Measurements from ENCODE around the gene RTEL1. TPM values are rescaled to one million over a fixed set of nuclear protein-coding genes. Genes with fewer than 3 reads are reported as not detected.

Gene RTEL1
- total RNA-seq, 1 experiment from 2014 or later, result 43.0 TPM

DNA sequence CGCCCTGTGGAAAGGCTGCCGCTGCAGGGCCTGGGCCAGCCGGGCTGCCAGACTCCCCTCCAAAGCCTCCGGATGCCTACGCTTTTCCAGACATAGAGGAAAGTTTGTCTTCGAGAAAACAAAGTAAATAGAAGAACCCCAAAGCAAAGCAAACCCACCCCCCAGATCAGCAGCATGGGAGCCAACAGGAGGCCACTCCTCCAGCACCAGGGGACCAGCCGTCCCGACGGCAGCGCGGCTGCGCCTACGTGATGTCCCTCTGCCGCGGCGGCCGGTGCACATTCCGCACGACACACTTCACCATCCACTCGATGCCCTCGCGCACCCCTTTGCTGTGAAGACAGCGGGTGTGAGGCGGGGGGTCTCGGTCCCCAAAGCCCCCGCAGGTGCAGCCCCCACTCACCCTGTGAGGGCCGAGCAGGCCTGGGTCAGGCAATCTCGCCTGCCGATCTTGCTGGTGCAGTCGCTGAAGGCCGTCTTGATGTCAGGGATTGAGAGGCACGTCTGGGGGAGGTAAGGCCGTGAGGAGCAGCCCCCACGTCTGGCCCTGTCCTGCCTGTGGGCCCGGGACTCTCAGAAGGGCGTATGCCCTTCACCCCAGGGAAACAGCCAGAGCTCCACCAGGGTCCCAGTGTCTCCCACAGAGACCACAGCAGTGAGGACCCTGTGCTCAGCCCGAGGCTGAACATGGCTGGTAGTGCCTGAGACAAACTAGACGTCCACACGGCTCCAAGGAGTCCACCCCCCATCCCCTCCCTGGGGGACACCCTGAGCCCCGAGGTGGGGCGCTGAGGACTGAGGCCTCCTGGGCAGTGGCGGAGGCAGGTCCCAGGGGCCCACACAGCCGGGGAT, 42.3 kb downstream of the RTEL1 start:
- no peaks in the 10 kb centered on the region for H3K9me3 ChIP-seq (ENCODE audit: low read length)
- BruUV-seq (replicated peaks), result no TSS peak
- ChIA-PET POLR2A (ENCODE audit: unreplicated experiment) (no interaction called here), CTCF (no interaction called here)
- H4K20me1 ChIP-seq (ENCODE audit: low read length), result no peaks in the 10 kb centered on the region
- ATAC-seq (no peak), DNase-seq (no peak)
- TF ChIP-seq EZH2phosphoT487 (IDR thresholded peaks at IDR 0.05; ENCODE audit: borderline replicate concordance, low read length) (no peak), EZH2 (IDR thresholded peaks at IDR 0.05; ENCODE audit: low read length, unreplicated experiment) (no peak)
- TF ChIP-seq, protein P1, sequence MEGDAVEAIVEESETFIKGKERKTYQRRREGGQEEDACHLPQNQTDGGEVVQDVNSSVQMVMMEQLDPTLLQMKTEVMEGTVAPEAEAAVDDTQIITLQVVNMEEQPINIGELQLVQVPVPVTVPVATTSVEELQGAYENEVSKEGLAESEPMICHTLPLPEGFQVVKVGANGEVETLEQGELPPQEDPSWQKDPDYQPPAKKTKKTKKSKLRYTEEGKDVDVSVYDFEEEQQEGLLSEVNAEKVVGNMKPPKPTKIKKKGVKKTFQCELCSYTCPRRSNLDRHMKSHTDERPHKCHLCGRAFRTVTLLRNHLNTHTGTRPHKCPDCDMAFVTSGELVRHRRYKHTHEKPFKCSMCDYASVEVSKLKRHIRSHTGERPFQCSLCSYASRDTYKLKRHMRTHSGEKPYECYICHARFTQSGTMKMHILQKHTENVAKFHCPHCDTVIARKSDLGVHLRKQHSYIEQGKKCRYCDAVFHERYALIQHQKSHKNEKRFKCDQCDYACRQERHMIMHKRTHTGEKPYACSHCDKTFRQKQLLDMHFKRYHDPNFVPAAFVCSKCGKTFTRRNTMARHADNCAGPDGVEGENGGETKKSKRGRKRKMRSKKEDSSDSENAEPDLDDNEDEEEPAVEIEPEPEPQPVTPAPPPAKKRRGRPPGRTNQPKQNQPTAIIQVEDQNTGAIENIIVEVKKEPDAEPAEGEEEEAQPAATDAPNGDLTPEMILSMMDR (conservative IDR thresholded peaks at IDR 0.05; ENCODE audit: low read depth, low read length), result no peak
- peaks cover 39% of the 10 kb centered on the region for H3K4me1 ChIP-seq (ENCODE audit: insufficient read depth, low read length)
- H3K79me2 ChIP-seq (ENCODE audit: low read length), result peaks cover 16% of the 10 kb centered on the region
- peaks cover 18% of the 10 kb centered on the region for H3K36me3 ChIP-seq (ENCODE audit: low read depth, low read length)
- H3K4me2 ChIP-seq (ENCODE audit: low read length), result no peak overlapping the region
- intact Hi-C loops (cut with micrococcal nuclease), result no loop called here
- no peaks in the 10 kb centered on the region for H3F3A ChIP-seq (ENCODE audit: low read length, unreplicated experiment)
- no peaks in the 10 kb centered on the region for H3K27me3 ChIP-seq (ENCODE audit: low read length)
- 0 out of 2 replicates have a peak overlapping the region, but pooled peaks have one; percentile 79 for H3K9ac ChIP-seq (ENCODE audit: low read length)
- no peaks in the 10 kb centered on the region for H3K9me2 ChIP-seq (replicated peaks; ENCODE audit: low read length)
- no peak overlapping the region for H3K4me3 ChIP-seq (ENCODE audit: low read length)
- no peak overlapping the region for H2AFZ ChIP-seq (ENCODE audit: low read length)
- H3K27ac ChIP-seq (ENCODE audit: low read length), result peak overlapping the region; percentile 95

DNA sequence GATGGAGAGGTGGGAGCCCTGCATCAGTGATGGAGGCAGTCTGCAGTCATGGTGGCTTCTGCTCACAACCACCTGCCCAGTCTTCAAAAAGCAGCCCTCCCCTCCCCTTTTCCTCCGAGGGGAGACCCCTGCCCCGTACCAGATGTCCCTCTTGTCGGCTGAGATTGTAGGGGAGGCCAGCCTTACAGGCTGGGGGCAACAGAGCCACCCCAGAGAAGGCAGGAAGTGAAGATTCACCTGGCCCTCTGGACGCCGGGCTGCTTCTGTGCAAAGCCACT, 42.9 kb downstream of the RTEL1 start:
- H3K4me1 ChIP-seq (ENCODE audit: insufficient read depth, low read length), result peaks cover 41% of the 10 kb centered on the region
- no peak for ATAC-seq

More for the DNA sequence above, 42.9 kb downstream of the RTEL1 start:
- no peak for DNase-seq
- no peaks in the 10 kb centered on the region for H3K9me2 ChIP-seq (replicated peaks; ENCODE audit: low read length)
- no peaks in the 10 kb centered on the region for H4K20me1 ChIP-seq (ENCODE audit: low read length)
- H3K36me3 ChIP-seq (ENCODE audit: low read depth, low read length), result peaks cover 23% of the 10 kb centered on the region
- intact Hi-C loops (cut with micrococcal nuclease), result no loop called here
- H3K9me3 ChIP-seq (ENCODE audit: low read length), result no peaks in the 10 kb centered on the region
- no peaks in the 10 kb centered on the region for H3K27me3 ChIP-seq (ENCODE audit: low read length)
- no peak overlapping the region for H3K4me2 ChIP-seq (ENCODE audit: low read length)
- ChIA-PET POLR2A (ENCODE audit: unreplicated experiment) (no interaction called here), CTCF (no interaction called here)
- TF ChIP-seq EZH2 (IDR thresholded peaks at IDR 0.05; ENCODE audit: low read length, unreplicated experiment), result no peak
- TF ChIP-seq, protein P1 (conservative IDR thresholded peaks at IDR 0.05; ENCODE audit: low read depth, low read length), result no peak
- no peak for TF ChIP-seq EZH2phosphoT487 (IDR thresholded peaks at IDR 0.05; ENCODE audit: borderline replicate concordance, low read length)
- H3F3A ChIP-seq (ENCODE audit: low read length, unreplicated experiment), result no peaks in the 10 kb centered on the region
- H2AFZ ChIP-seq (ENCODE audit: low read length), result no peak overlapping the region
- no peak overlapping the region for H3K4me3 ChIP-seq (ENCODE audit: low read length)
- peaks cover 22% of the 10 kb centered on the region for H3K79me2 ChIP-seq (ENCODE audit: low read length)
- no peak overlapping the region for H3K27ac ChIP-seq (ENCODE audit: low read length)
- no peak overlapping the region for H3K9ac ChIP-seq (ENCODE audit: low read length)
- BruUV-seq (replicated peaks), result no TSS peak
